Stimulated activated CD8-positive, alpha-beta memory T cell treated with anti-CD3 and anti-CD28 coated beads, Interleukin-7, amount 100 ng/mL, for 4 hours (primary cell): ENCODE results near the gene F10.
"Not testable (repeated sequence)": the region's sequence is repeated elsewhere in the genome, so short reads cannot be mapped to it uniquely, and the experiment has no call there.

Source experiments
- DNase-seq, 2 donors: peaks; one replicate each; pipeline ENCODE4 v3.0.0-alpha.2; 2020; ENCODE audit warnings: low read depth in 2 of 2

F10 gene

DNA sequence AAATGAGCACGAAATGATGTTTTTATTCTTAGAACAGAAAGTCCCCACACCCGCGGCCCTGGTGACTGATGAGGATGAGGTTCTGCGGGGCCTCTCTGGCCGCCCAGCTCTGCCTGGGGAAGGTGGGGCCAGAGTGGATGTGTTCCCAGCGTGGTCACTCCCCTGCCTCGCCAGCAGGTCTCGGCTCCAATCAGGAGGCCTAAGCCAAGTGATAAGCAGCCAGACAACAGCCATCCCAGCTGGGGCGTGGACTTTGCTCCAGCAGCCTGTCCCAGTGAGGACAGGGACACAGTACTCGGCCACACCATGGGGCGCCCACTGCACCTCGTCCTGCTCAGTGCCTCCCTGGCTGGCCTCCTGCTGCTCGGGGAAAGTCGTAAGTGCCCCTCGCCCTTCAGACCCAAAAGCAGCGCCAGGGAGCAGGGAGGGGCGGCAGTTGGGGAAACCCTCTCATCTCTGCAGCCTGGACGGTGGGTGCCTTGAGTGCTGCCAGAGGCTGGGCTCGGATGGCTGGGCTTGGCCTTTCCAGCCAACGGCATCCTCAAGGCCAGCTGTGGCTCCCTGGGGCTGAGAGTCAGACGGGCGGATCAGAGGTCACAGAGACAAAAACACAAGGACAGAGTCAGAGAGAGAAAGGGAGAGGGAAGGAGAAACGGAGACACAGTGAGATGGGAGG, at the start of gene F10:
F10 (plus strand) TSS at position 250 of the 676 bp plus-strand sequence; CDS start at position 307, 57 bp downstream.
- DNase-seq, result no peak

- no peak for DNase-seq
These were observed 48.7 kb upstream of the F10 start for GRCh38 chr13:113073942-113074341.

DNA sequence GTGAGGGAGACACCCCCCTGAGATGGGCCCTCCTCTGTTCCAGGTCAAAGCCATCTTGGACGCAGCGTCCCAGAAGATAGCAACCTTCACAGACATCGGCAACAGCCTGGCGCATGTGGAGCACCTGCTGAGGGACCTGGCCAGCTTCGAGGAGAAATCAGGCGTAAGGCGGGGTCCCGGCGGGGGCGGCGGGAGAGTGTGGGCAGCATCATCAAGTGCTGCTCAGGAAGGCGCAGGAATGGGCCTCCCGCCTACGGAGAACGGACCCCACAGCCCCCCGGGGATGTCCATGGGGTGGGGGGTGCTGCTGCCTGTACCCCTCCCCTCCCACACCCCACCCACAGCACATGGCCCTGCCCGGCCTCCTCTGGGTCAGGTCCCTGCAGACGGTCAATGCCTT, 48.2 kb upstream of the F10 start:
- DNase-seq, result no peak

DNA sequence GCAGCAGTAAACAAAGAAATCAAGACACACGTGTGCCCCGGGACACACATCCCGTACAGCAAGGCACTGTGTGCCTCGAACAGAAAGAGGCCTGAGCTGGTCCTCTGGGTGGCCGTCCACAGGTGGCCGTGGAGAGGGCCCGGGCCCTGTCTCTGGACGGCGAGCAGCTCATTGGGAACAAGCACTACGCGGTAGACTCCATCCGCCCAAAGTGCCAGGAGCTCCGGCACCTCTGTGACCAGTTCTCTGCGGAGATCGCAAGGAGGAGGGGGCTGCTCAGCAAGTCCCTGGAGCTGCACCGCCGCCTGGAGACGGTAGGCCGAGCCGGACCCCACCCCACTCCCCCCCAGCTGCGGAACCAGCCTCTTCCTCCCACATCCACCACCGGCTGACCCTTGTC, 47.7 kb upstream of the F10 start:
- DNase-seq, result no peak

DNA sequence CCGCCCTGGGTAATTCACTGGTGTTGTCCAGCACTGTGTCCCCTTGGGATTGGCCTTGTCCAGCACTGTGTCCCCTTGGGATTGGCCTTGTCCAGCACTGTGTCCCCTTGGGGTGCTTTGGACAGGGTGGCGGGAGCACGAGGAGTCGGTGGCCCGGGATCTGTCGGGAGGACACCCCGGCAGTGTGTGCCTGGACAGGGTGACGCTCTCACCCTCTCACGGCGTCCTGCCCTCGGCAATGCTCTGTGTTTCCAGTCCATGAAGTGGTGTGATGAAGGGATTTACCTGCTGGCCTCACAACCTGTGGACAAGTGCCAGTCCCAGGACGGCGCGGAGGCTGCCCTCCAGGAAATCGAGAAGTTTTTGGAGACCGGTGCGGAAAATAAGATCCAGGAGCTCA, 46.9 kb upstream of the F10 start:
- DNase-seq, result no peak

DNA sequence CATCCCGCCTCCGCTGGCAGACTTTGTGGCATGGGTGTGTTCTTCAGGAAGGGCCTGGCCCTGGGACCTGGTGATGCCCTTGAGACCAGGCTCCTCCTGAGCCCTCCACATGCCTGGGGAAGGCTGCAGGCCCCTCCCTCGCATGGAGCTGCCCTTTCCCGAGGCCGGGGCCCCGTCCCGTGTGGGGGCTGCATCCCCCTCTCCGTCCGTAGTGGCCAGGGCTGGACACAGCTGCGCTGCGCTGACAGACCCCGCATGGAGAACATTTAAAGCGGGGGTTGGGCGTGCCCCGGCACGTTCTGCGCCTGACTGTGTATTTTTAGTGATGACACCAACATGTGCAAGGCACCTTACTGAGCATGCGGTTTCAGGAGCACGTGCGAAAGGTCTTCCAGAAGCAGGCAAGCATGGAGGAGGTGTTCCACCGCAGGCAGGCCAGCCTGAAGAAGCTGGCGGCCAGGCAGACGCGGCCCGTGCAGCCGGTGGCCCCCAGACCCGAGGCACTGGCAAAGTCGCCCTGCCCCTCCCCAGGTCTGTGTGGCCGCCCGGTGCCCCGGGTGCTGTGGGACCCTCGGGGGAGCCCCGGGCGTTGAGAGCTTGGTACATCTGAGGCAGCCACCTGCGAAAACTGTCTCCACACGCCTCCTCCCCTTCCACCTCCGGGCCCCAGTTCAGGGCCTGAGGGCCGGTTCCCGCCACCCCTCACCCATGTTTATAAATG, 45.8 kb upstream of the F10 start:
- DNase-seq, result no peak

- no peak for DNase-seq
These were observed 45.0 kb upstream of the F10 start for GRCh38 chr13:113077566-113077952.

- DNase-seq, result no peak
These were observed 44.4 kb upstream of the F10 start for GRCh38 chr13:113077953-113078901.

- DNase-seq, result no peak
These were observed 43.5 kb upstream of the F10 start for GRCh38 chr13:113078902-113079780.

DNA sequence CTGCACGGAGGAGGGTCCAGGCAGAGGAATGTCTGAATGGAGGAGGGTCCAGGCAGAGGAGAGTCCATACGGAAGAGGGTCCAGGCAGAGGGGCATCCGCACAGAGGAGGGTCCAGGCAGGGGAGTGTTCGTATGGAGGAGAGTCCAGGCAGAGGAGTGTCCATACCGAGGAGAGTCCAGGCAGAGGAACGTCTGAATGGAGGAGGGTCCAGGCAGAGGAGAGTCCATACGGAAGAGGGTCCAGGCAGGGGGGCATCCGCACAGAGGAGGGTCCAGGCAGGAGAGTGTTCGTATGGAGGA, 42.9 kb upstream of the F10 start:
- DNase-seq, result not testable (repeated sequence)

DNA sequence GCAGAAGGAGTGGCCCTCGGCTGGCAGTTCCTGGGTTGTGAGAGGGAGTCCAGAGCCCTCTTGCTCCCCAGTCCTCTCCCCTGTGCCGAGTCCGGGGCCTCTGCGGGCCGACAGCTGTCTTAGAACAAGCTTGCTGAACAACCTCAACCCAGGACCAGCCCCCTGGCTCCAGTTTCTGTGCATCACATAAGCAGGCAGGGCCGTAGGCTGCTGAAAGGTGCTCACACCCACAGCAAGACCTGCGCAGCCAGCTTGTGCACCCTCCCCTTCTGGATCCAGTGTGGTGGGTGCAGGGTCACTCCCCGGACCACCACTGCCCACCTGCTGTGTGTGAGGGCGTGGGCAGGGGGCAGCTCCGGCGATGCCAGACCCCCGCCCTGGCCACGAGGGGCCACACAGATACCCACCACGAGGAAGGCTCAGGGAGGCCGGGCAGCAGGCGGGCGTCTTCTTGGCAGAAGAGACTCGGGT, 42.2 kb upstream of the F10 start:
- DNase-seq, result no peak

GRCh38 chr13:113080901-113081521, 41.6 kb upstream of the F10 start:
- DNase-seq, result no peak

- no peak for DNase-seq
These were observed 40.2 kb upstream of the F10 start for GRCh38 chr13:113082198-113083021.

GRCh38 chr13:113083022-113083373, 39.6 kb upstream of the F10 start:
- no peak for DNase-seq

- DNase-seq, result no peak
These were observed 39.1 kb upstream of the F10 start for GRCh38 chr13:113083402-113084061.

DNA sequence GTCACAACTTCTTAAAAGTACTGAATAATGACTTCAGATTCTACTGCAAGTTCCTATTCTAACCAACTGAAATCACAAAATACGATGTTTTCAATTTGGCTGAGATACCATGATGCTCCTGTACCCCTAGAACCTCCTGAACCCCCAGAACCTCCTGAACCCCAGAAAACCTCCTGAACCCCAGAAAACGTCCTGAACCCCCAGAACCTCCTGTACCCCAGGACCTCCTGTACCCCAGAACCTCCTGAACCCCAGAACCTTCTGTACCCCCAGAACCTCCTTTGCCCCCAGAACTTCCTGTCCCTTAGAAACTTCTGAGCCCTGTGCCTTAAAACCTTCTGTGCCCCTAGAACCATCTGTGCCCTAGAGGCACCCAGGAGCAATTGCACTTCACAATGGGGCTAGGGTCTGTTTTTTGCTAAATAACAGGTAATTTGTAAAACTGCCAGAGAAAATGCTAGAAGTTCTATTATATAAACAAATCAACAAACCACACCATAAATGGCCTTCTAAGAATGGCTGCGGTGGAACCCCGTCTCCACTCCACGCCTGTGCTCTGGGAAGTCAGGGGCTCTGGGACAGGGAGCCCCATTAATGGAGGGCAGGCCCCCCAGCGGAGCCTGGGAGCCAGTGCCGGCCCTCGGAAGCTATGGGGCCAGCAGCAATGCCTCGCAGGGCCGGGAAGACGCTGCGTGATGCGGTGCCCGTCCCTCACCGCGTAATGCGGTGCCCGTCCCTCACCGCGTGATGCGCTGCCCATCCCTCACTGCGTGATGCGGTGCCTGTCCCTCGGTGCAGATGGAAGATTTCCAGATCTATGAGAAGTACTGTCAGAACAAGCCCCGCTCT, 38.3 kb upstream of the F10 start:
- DNase-seq, result no peak

DNA sequence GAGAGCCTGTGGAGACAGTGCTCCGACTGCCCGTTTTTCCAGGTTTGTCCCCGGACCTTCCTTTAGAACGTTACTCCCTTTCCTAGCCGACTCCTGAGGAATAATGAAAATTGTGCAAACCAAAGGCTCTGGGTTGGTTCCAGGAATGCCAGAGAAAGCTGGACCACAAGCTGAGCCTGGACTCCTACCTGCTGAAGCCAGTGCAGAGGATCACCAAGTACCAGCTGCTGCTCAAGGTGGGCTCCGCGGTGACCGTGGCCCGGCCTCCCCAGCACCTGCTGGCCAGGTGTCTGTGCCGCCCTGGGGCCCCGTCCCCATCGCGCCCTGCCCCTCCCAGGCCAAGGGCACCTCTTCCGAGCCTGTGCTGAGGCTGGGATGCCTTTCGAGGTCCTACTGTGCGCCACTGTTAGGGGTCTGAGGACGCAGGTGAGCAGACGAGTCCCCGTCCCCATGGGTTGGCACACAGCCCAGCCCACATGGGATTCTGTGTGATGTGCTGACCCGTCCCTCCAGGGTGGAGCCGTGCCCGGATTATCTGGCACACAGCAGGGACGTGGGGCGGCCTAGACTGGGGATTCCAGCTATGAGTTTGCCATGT, 37.6 kb upstream of the F10 start:
- DNase-seq, result no peak

- DNase-seq, result no peak
These were observed 36.4 kb upstream of the F10 start for GRCh38 chr13:113086031-113086750.
